Calu3 (cell line): Measurements from ENCODE around the gene RPL29. TPM values are rescaled to one million over a fixed set of nuclear protein-coding genes. Genes with fewer than 3 reads are reported as not detected.
A peak's percentile ranks its signal among the peaks of the same experiment; 100 is the strongest.

Experiments
- BruUV-seq: library from RNA; stranded (reverse); fragments of 400-500 nt; replicated peaks from 2 replicates; lab custom pipeline; 2021; lab: Mats Ljungman, UMichigan
- CTCF ChIA-PET: fragments of 300-600 bp; sonication (Branson Sonifier 250); formaldehyde crosslinking; loops from one replicate; lab custom pipeline; 2022; ENCODE audit warnings: antibody characterized with exemption; lab: Charles Lee
- DNase-seq: peaks from one replicate; pipeline ENCODE4 v3.0.0; 2022
- H3K27ac Mint-ChIP-seq: one replicate; pipeline ENCODE4 v1.8.0; 2022; ENCODE audit warnings: mixed read lengths; ENCODE audit not compliant: unreplicated experiment
- H3K27me3 Mint-ChIP-seq: one replicate; pipeline ENCODE4 v1.8.0; 2022; ENCODE audit warnings: mixed read lengths; ENCODE audit not compliant: unreplicated experiment
- H3K36me3 Mint-ChIP-seq: one replicate; pipeline ENCODE4 v1.8.0; 2022; ENCODE audit warnings: mild to moderate bottlenecking, moderate library complexity, mixed read lengths; ENCODE audit not compliant: insufficient read depth, unreplicated experiment
- H3K4me1 Mint-ChIP-seq: one replicate; pipeline ENCODE4 v1.8.0; 2022; ENCODE audit warnings: mild to moderate bottlenecking, low read depth, mixed read lengths; ENCODE audit not compliant: unreplicated experiment
- H3K4me3 Mint-ChIP-seq: one replicate; pipeline ENCODE4 v1.8.0; 2022; ENCODE audit warnings: mild to moderate bottlenecking, low read depth, moderate library complexity, mixed read lengths; ENCODE audit not compliant: unreplicated experiment
- H3K9me3 Mint-ChIP-seq: one replicate; pipeline ENCODE4 v1.8.0; 2022; ENCODE audit warnings: low read depth, mixed read lengths; ENCODE audit not compliant: unreplicated experiment
- intact Hi-C: fragments of 100-400 bp; cut with micrococcal nuclease; formaldehyde crosslinking; loops from one replicate; pipeline ENCODE4 v1.10.0; 2022; ENCODE audit not compliant: unreplicated experiment
- total RNA-seq: library from RNA; stranded (reverse); gene quantifications from 2 replicates; pipeline ENCODE4 v1.2.3, GENCODE V29; 2022
- TF ChIP-seq, protein P1 (sequence below): fragments of 200-600 bp; IDR thresholded peaks from one replicate; pipeline ENCODE4 v1.8.0; 2022; ENCODE audit warnings: antibody characterized with exemption; ENCODE audit not compliant: unreplicated experiment

The RPL29 gene
- total RNA-seq, 1 experiment from 2014 or later = 782 TPM

DNA sequence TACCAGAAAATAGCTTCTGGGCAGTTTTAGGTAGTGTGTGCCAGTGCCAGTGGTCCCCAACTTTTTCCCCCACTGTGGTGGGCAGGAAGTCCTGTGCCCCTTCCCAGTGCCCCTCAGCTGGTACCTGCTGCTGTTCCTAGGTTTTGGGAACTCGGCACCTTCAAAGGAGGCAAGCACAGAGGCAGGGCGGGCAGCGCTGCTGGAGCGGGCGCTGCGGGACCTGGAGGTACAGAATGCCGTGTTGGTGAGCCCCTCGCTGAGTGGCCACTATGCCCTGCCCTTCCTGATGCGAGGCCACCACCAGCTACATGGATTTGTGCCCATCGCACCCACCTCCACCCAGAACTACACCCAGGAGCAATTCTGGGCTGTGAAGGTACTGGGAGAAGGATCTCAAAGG lies 15.4 kb downstream of the RPL29 start:
- peaks cover 6% of the 10 kb centered on the region for H3K4me1 Mint-ChIP-seq
- no peaks in the 10 kb centered on the region for H3K9me3 Mint-ChIP-seq
- H3K27ac Mint-ChIP-seq = no peak overlapping the region
- TF ChIP-seq, protein P1, sequence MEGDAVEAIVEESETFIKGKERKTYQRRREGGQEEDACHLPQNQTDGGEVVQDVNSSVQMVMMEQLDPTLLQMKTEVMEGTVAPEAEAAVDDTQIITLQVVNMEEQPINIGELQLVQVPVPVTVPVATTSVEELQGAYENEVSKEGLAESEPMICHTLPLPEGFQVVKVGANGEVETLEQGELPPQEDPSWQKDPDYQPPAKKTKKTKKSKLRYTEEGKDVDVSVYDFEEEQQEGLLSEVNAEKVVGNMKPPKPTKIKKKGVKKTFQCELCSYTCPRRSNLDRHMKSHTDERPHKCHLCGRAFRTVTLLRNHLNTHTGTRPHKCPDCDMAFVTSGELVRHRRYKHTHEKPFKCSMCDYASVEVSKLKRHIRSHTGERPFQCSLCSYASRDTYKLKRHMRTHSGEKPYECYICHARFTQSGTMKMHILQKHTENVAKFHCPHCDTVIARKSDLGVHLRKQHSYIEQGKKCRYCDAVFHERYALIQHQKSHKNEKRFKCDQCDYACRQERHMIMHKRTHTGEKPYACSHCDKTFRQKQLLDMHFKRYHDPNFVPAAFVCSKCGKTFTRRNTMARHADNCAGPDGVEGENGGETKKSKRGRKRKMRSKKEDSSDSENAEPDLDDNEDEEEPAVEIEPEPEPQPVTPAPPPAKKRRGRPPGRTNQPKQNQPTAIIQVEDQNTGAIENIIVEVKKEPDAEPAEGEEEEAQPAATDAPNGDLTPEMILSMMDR = no peak
- no TSS peak for BruUV-seq
- H3K27me3 Mint-ChIP-seq = no peaks in the 10 kb centered on the region
- H3K36me3 Mint-ChIP-seq = peaks cover 35% of the 10 kb centered on the region
- DNase-seq = no peak
- intact Hi-C loops = no loop called here
- no peak overlapping the region for H3K4me3 Mint-ChIP-seq
- CTCF ChIA-PET = no interaction called here

DNA sequence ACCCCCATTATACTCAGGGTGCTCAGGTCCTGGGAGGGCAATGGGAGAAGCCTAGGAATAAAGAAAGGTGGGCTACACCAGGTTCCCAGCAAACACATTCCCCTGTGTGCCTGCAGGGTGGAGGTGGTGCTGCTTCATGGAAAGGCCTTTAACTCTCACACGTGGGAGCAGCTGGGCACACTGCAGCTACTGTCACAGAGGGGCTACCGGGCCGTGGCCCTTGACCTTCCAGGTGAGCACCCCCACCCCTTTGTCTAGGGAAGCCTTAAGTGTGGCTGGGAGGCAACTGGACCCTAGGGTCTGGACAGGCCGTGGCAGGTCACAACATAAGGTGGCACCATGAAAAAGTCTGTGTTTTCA lies 17.6 kb downstream of the RPL29 start:
- TF ChIP-seq, protein P1 = no peak
- no TSS peak for BruUV-seq
- no peaks in the 10 kb centered on the region for H3K27me3 Mint-ChIP-seq
- H3K36me3 Mint-ChIP-seq = peaks cover 35% of the 10 kb centered on the region
- no peak for DNase-seq
- peaks cover 20% of the 10 kb centered on the region for H3K4me1 Mint-ChIP-seq
- intact Hi-C loops = no loop called here
- H3K4me3 Mint-ChIP-seq = no peak overlapping the region
- CTCF ChIA-PET = no interaction called here
- no peaks in the 10 kb centered on the region for H3K9me3 Mint-ChIP-seq
- no peak overlapping the region for H3K27ac Mint-ChIP-seq

DNA sequence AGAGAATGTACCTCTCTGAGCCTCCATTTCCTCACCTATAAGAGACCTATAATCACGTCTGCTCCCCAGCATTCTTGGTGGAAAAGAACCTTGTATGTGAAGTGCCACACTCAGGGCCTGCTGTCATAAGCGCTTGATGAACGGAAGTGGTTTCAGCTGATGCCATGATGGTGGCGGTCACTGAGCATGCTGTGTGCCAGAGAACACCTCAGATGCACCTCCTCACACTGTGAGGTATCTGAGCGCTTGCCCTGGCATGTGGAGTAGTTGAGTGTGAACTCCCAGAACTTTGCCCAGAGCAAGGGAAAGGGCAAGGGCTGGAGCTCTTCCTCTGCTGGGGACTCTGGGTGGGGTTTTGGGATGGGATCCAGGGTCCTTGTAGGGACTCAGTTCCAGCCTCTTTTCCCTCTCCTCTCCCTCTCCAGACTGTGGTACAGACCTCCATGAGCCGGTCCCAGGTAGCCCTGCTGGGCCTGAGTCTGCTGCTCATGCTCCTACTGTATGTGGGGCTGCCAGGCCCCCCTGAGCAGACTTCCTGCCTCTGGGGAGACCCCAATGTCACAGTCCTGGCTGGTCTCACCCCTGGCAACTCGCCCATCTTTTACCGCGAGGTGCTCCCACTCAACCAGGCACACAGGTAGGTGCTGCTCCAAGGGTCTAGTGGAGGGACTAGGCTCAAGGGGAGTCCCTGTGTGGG lies 18.1 kb downstream of the RPL29 start:
- DNase-seq = no peak
- H3K36me3 Mint-ChIP-seq = peaks cover 30% of the 10 kb centered on the region
- no TSS peak for BruUV-seq
- no peak overlapping the region for H3K4me3 Mint-ChIP-seq
- peaks cover 20% of the 10 kb centered on the region for H3K4me1 Mint-ChIP-seq
- no peaks in the 10 kb centered on the region for H3K9me3 Mint-ChIP-seq
- H3K27ac Mint-ChIP-seq = peak overlapping the region; percentile 31
- intact Hi-C loops = no loop called here
- no peaks in the 10 kb centered on the region for H3K27me3 Mint-ChIP-seq
- TF ChIP-seq, protein P1 = no peak
- CTCF ChIA-PET = no interaction called here

DNA sequence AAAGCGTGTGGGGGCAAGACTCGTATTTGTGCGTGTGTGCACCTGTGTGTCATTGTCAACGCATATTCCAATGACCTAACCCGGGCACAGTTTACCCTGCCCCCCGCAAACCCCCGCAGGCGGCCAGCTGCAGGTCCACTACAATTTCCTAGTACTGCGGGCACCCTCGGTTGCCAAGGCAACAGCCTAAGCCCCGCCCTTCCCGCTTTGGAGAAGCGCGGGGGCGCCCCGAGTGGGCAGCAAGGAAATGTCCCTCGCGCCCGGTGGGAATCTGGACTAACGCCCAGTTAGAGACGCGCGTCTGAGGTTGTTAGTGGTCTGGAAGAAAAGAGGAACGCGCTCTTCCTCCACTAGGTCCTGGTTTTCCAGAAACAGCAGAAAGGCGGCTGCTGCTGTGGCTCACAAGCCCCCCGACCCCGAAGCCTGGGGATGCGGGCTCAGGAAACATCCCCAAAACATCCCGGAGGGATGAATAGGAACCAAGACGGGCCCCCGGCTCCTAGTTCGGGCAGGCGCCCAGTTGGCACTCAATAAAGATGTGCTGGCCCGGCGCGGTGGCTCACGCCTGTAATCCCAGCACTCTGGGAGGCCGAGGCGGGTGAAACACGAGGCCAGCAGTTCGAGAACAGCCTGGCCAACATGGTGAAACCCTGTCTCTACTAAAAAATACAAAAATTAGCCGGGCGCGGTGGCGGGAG lies 19.7 kb downstream of the RPL29 start:
- CTCF ChIA-PET = no interaction called here
- TF ChIP-seq, protein P1 = no peak
- no peaks in the 10 kb centered on the region for H3K27me3 Mint-ChIP-seq
- no peak overlapping the region for H3K27ac Mint-ChIP-seq
- intact Hi-C loops = no loop called here
- no peaks in the 10 kb centered on the region for H3K9me3 Mint-ChIP-seq
- DNase-seq = no peak
- H3K36me3 Mint-ChIP-seq = peaks cover 19% of the 10 kb centered on the region
- H3K4me1 Mint-ChIP-seq = peaks cover 20% of the 10 kb centered on the region
- no TSS peak for BruUV-seq
- peak overlapping the region; percentile 99 for H3K4me3 Mint-ChIP-seq
